ENCODE results near the gene PDE3A.

PDE3A gene

DNA sequence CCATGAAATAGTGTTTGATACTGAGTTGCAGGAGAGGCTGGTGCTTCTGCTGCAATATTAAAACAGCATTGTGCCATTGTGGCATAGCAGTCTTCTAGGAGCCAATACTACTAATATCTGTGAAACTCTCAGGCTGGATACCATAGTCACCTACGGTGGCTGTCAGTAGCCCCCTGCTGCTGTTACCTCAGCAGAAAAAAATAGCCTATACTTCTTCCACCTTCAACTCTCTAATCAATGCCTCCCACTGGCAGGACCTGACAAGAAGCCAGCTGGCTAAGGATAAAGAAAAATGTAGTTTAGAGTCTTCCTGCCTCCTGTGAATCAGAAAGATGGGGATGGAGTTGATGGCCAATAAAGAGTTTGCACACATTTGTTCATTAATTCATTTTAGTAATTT is 91.6 kb downstream of the PDE3A start:
- no peak overlapping the region for H3K4me3 ChIP-seq (ENCODE audit: low read length in 2 of 2)
- no peak overlapping the region for H2BK12ac ChIP-seq (ENCODE audit: low read length)
- no peak overlapping the region for H3K27ac ChIP-seq (replicated peaks; ENCODE audit: low read length)
- H3K9me3 ChIP-seq (replicated peaks in 1 of 2; ENCODE audit: control insufficient read depth in 2 of 2, insufficient read depth in 1 of 2, low read depth in 1 of 2, low read length in 2 of 2), result no peaks in the 10 kb centered on the region
- H3K4ac ChIP-seq (ENCODE audit: low read length), result no peak overlapping the region
- no peak overlapping the region for H2BK5ac ChIP-seq (ENCODE audit: low read length)
- H3K23ac ChIP-seq (ENCODE audit: low read depth, low read length, poor library complexity), result no peak overlapping the region
- no CpG with 5 or more reads among the region's 1 CpG for WGBS, 2 donors (ENCODE audit: extremely low coverage in 2 of 2, insufficient read length in 2 of 2, insufficient replicate concordance in 1 of 2)
- no peaks in the 10 kb centered on the region for H3K36me3 ChIP-seq (replicated peaks in 1 of 2; ENCODE audit: control insufficient read depth in 2 of 2, insufficient read depth in 2 of 2, low read length in 2 of 2)
- H2AFZ ChIP-seq (ENCODE audit: low read length), result no peak overlapping the region
- H4K8ac ChIP-seq (ENCODE audit: low read depth, low read length), result no peak overlapping the region
- no peak overlapping the region for H3K14ac ChIP-seq (ENCODE audit: low read length)
- no peak overlapping the region for H4K91ac ChIP-seq (ENCODE audit: low read depth, low read length, poor library complexity)
- no peaks in the 10 kb centered on the region for H3K4me1 ChIP-seq (ENCODE audit: control insufficient read depth in 2 of 2, insufficient read depth in 1 of 2, low read depth in 1 of 2, low read length in 2 of 2)
- H3K18ac ChIP-seq (ENCODE audit: low read length), result no peak overlapping the region
- no peak overlapping the region for H2BK120ac ChIP-seq (ENCODE audit: low read depth, low read length)
- no peaks in the 10 kb centered on the region for H3K79me1 ChIP-seq (ENCODE audit: low read depth, low read length)
- H3K4me2 ChIP-seq (ENCODE audit: insufficient read depth, low read length, poor library complexity, severe bottlenecking), result no peak overlapping the region
- H3K9ac ChIP-seq (ENCODE audit: low read depth, low read length, poor library complexity), result no peak overlapping the region
- H2AK5ac ChIP-seq (ENCODE audit: low read depth, low read length), result no peak overlapping the region
- DNase-seq (ENCODE audit: low spot score), result no peak
- H3K27me3 ChIP-seq (ENCODE audit: control insufficient read depth in 3 of 3, insufficient read depth in 3 of 3, low read depth in 1 of 3, low read length in 3 of 3), result no peaks in the 10 kb centered on the region
- H2BK15ac ChIP-seq (ENCODE audit: low read length), result no peak overlapping the region

DNA sequence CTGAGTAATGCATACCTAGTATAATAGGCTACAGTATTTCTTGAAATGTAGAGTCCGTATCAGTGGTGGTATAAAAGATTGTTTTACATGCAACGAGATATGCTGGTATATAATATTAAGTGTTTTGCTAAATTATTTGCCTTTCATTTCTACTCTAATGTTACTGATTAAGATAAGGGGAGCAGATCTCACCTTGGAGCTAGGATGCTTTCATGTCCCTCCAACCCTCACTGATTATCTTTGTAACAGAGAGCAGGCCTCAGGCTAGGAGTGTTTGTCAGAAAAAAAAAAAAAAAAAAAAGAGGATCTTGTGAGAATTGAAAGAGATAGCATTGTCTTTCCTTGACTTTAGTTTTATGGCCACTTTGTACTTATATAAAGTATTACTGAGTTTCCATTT is 92.6 kb downstream of the PDE3A start:
- no peak overlapping the region for H3K23ac ChIP-seq (ENCODE audit: low read depth, low read length, poor library complexity)
- no peak overlapping the region for H2AK5ac ChIP-seq (ENCODE audit: low read depth, low read length)
- H2BK5ac ChIP-seq (ENCODE audit: low read length), result no peak overlapping the region
- no peak overlapping the region for H3K14ac ChIP-seq (ENCODE audit: low read length)
- no peak overlapping the region for H3K4ac ChIP-seq (ENCODE audit: low read length)
- H3K9me3 ChIP-seq (replicated peaks in 1 of 2; ENCODE audit: control insufficient read depth in 2 of 2, insufficient read depth in 1 of 2, low read depth in 1 of 2, low read length in 2 of 2), result no peaks in the 10 kb centered on the region
- H4K91ac ChIP-seq (ENCODE audit: low read depth, low read length, poor library complexity), result no peak overlapping the region
- DNase-seq (ENCODE audit: low spot score), result no peak
- no peak overlapping the region for H3K27ac ChIP-seq (replicated peaks; ENCODE audit: low read length)
- WGBS, 2 donors (ENCODE audit: extremely low coverage in 2 of 2, insufficient read length in 2 of 2, insufficient replicate concordance in 1 of 2), result no CpG with 5 or more reads among the region's 2 CpGs
- no peak overlapping the region for H2AFZ ChIP-seq (ENCODE audit: low read length)
- H4K8ac ChIP-seq (ENCODE audit: low read depth, low read length), result no peak overlapping the region
- no peaks in the 10 kb centered on the region for H3K79me1 ChIP-seq (ENCODE audit: low read depth, low read length)
- no peak overlapping the region for H3K18ac ChIP-seq (ENCODE audit: low read length)
- H2BK12ac ChIP-seq (ENCODE audit: low read length), result no peak overlapping the region
- H3K27me3 ChIP-seq (ENCODE audit: control insufficient read depth in 3 of 3, insufficient read depth in 3 of 3, low read depth in 1 of 3, low read length in 3 of 3), result no peaks in the 10 kb centered on the region
- peaks cover 0 to under 1% of the 10 kb centered on the region in 2 donors for H3K4me1 ChIP-seq (ENCODE audit: control insufficient read depth in 2 of 2, insufficient read depth in 1 of 2, low read depth in 1 of 2, low read length in 2 of 2)
- no peak overlapping the region for H3K4me2 ChIP-seq (ENCODE audit: insufficient read depth, low read length, poor library complexity, severe bottlenecking)
- H3K36me3 ChIP-seq (replicated peaks in 1 of 2; ENCODE audit: control insufficient read depth in 2 of 2, insufficient read depth in 2 of 2, low read length in 2 of 2), result no peaks in the 10 kb centered on the region
- no peak overlapping the region for H2BK120ac ChIP-seq (ENCODE audit: low read depth, low read length)
- H3K9ac ChIP-seq (ENCODE audit: low read depth, low read length, poor library complexity), result no peak overlapping the region
- H3K4me3 ChIP-seq (ENCODE audit: low read length in 2 of 2), result no peak overlapping the region
- H2BK15ac ChIP-seq (ENCODE audit: low read length), result no peak overlapping the region

DNA sequence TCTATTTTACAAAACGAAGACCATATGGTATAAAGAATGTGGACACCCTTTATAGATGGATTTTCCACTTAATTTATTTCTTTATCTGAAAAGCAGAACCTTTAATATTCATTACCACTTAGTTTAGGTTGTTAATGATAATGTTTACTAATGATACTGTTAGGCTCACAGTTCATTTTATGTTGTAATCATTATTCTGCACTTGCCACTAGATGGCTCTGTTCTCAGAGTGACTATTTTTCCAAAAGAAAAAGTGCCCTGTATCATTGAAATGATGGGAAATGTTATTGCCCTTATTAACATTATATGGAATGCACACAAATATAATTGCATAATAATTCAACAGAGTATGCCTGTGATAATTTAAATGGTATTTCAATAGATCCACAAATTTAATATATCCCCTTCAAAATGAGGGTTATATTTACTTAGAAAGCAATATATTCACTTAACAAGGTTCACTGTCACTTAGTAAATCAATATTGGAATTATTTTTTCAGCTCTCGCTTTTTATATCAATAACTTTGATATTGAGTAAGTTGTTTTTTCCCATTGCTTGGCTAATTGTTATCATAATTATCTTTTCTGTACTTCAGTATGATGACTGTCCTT is 95.7 kb downstream of the PDE3A start:
- DNase-seq (ENCODE audit: low spot score), result no peak
- H2AFZ ChIP-seq (ENCODE audit: low read length), result no peak overlapping the region
- H3K27me3 ChIP-seq (ENCODE audit: control insufficient read depth in 3 of 3, insufficient read depth in 3 of 3, low read depth in 1 of 3, low read length in 3 of 3), result no peaks in the 10 kb centered on the region
- no peak overlapping the region for H3K4ac ChIP-seq (ENCODE audit: low read length)
- H3K14ac ChIP-seq (ENCODE audit: low read length), result no peak overlapping the region
- no peak overlapping the region for H4K8ac ChIP-seq (ENCODE audit: low read depth, low read length)
- no peak overlapping the region for H2BK120ac ChIP-seq (ENCODE audit: low read depth, low read length)
- H2AK5ac ChIP-seq (ENCODE audit: low read depth, low read length), result no peak overlapping the region
- no peaks in the 10 kb centered on the region for H3K79me1 ChIP-seq (ENCODE audit: low read depth, low read length)
- WGBS, 2 donors (ENCODE audit: extremely low coverage in 2 of 2, insufficient read length in 2 of 2, insufficient replicate concordance in 1 of 2), result no CpG with 5 or more reads among the region's 2 CpGs
- H2BK15ac ChIP-seq (ENCODE audit: low read length), result no peak overlapping the region
- peaks cover 1 to 2% of the 10 kb centered on the region in 2 donors for H3K4me1 ChIP-seq (ENCODE audit: control insufficient read depth in 2 of 2, insufficient read depth in 1 of 2, low read depth in 1 of 2, low read length in 2 of 2)
- H3K4me2 ChIP-seq (ENCODE audit: insufficient read depth, low read length, poor library complexity, severe bottlenecking), result no peak overlapping the region
- H3K9me3 ChIP-seq (replicated peaks in 1 of 2; ENCODE audit: control insufficient read depth in 2 of 2, insufficient read depth in 1 of 2, low read depth in 1 of 2, low read length in 2 of 2), result no peaks in the 10 kb centered on the region
- H3K27ac ChIP-seq (replicated peaks; ENCODE audit: low read length), result no peak overlapping the region
- no peak overlapping the region for H3K4me3 ChIP-seq (ENCODE audit: low read length in 2 of 2)
- H3K36me3 ChIP-seq (replicated peaks in 1 of 2; ENCODE audit: control insufficient read depth in 2 of 2, insufficient read depth in 2 of 2, low read length in 2 of 2), result no peaks in the 10 kb centered on the region
- no peak overlapping the region for H3K18ac ChIP-seq (ENCODE audit: low read length)
- H3K9ac ChIP-seq (ENCODE audit: low read depth, low read length, poor library complexity), result no peak overlapping the region
- no peak overlapping the region for H2BK12ac ChIP-seq (ENCODE audit: low read length)
- H2BK5ac ChIP-seq (ENCODE audit: low read length), result no peak overlapping the region
- H4K91ac ChIP-seq (ENCODE audit: low read depth, low read length, poor library complexity), result no peak overlapping the region
- no peak overlapping the region for H3K23ac ChIP-seq (ENCODE audit: low read depth, low read length, poor library complexity)

GRCh38 chr12:20469300-20469699 is 101.0 kb downstream of the PDE3A start:
- Histone ChIP-seq H3K36me3 (replicated peaks in 1 of 2; ENCODE audit: control insufficient read depth in 2 of 2, insufficient read depth in 2 of 2, low read length in 2 of 2) (no peaks in the 10 kb centered on the region), H2BK12ac (ENCODE audit: low read length) (no peak overlapping the region), H3K27ac (replicated peaks; ENCODE audit: low read length) (no peak overlapping the region), H3K4me2 (ENCODE audit: insufficient read depth, low read length, poor library complexity, severe bottlenecking) (no peak overlapping the region), H3K4me3 (ENCODE audit: low read length in 2 of 2) (no peak overlapping the region), H2AK5ac (ENCODE audit: low read depth, low read length) (no peak overlapping the region), H3K14ac (ENCODE audit: low read length) (no peak overlapping the region), H4K8ac (ENCODE audit: low read depth, low read length) (no peak overlapping the region), H3K4me1 (ENCODE audit: control insufficient read depth in 2 of 2, insufficient read depth in 1 of 2, low read depth in 1 of 2, low read length in 2 of 2) (peaks cover 1 to 2% of the 10 kb centered on the region in 2 donors), H2BK15ac (ENCODE audit: low read length) (no peak overlapping the region), H2BK120ac (ENCODE audit: low read depth, low read length) (no peak overlapping the region), H2AFZ (ENCODE audit: low read length) (no peak overlapping the region), H3K9me3 (replicated peaks in 1 of 2; ENCODE audit: control insufficient read depth in 2 of 2, insufficient read depth in 1 of 2, low read depth in 1 of 2, low read length in 2 of 2) (peaks cover 0 to under 1% of the 10 kb centered on the region in 2 donors), H3K4ac (ENCODE audit: low read length) (no peak overlapping the region), H3K9ac (ENCODE audit: low read depth, low read length, poor library complexity) (no peak overlapping the region), H3K27me3 (ENCODE audit: control insufficient read depth in 3 of 3, insufficient read depth in 3 of 3, low read depth in 1 of 3, low read length in 3 of 3) (no peaks in the 10 kb centered on the region), H2BK5ac (ENCODE audit: low read length) (no peak overlapping the region), H4K91ac (ENCODE audit: low read depth, low read length, poor library complexity) (no peak overlapping the region), H3K79me1 (ENCODE audit: low read depth, low read length) (no peaks in the 10 kb centered on the region), H3K23ac (ENCODE audit: low read depth, low read length, poor library complexity) (no peak overlapping the region), H3K18ac (ENCODE audit: low read length) (no peak overlapping the region)
- no CpG with 5 or more reads among the region's 4 CpGs for WGBS, 2 donors (ENCODE audit: extremely low coverage in 2 of 2, insufficient read length in 2 of 2, insufficient replicate concordance in 1 of 2)
- DNase-seq (ENCODE audit: low spot score), result no peak

All from neuronal stem cell (in vitro differentiated cells).